Nephron progenitor cell (in vitro differentiated cells): ENCODE results near the gene STK35.
"Not testable (repeated sequence)": the region's sequence is repeated elsewhere in the genome, so short reads cannot be mapped to it uniquely, and the experiment has no call there.

ENCODE experiments used
- DNase-seq: peaks from one replicate; pipeline ENCODE4 v3.0.0; 2021
- H3K27ac Mint-ChIP-seq: 2 replicates; pipeline ENCODE4 v1.8.0; 2021; ENCODE audit warnings: mild to moderate bottlenecking, moderate library complexity, mixed read lengths
- H3K27me3 Mint-ChIP-seq: 2 replicates; pipeline ENCODE4 v1.8.0; 2021; ENCODE audit warnings: mild to moderate bottlenecking, low read depth, mixed read lengths; ENCODE audit not compliant: poor library complexity
- H3K36me3 Mint-ChIP-seq: 2 replicates; pipeline ENCODE4 v1.8.0; 2021; ENCODE audit warnings: low read depth, mixed read lengths
- H3K4me1 Mint-ChIP-seq: 2 replicates; pipeline ENCODE4 v1.8.0; 2021; ENCODE audit warnings: mixed read lengths
- H3K4me3 Mint-ChIP-seq: 2 replicates; pipeline ENCODE4 v1.8.0; 2021; ENCODE audit warnings: mild to moderate bottlenecking, moderate library complexity, mixed read lengths
- H3K9me3 Mint-ChIP-seq: 2 replicates; pipeline ENCODE4 v1.8.0; 2021; ENCODE audit warnings: mild to moderate bottlenecking, moderate library complexity, mixed read lengths
- CTCF ChIP-seq: fragments of 200-600 bp; sonication (generic); IDR thresholded peaks from 2 replicates; pipeline ENCODE4 v1.5.0; 2021; ENCODE audit warnings: antibody characterized with exemption

STK35 gene

GRCh38 chr20:2179233-2179580 is 77.6 kb downstream of the STK35 start:
- Mint-ChIP-seq H3K36me3 (no peaks in the 10 kb centered on the region), H3K27me3 (peaks cover 28% of the 10 kb centered on the region), H3K27ac (no peak overlapping the region), H3K4me1 (peaks cover 6% of the 10 kb centered on the region), H3K9me3 (no peaks in the 10 kb centered on the region), H3K4me3 (no peak overlapping the region)
- no peak for DNase-seq
- TF ChIP-seq CTCF: no peak

GRCh38 chr20:2179949-2180348 is 78.3 kb downstream of the STK35 start:
- Mint-ChIP-seq H3K4me1 (peaks cover 6% of the 10 kb centered on the region), H3K4me3 (no peak overlapping the region), H3K27ac (no peak overlapping the region), H3K27me3 (peaks cover 29% of the 10 kb centered on the region), H3K36me3 (no peaks in the 10 kb centered on the region), H3K9me3 (no peaks in the 10 kb centered on the region)
- no peak for DNase-seq
- no peak for TF ChIP-seq CTCF

- Mint-ChIP-seq H3K9me3 (peaks cover 14% of the 10 kb centered on the region), H3K4me1 (peaks cover 6% of the 10 kb centered on the region), H3K27ac (no peak overlapping the region), H3K27me3 (peaks cover 14% of the 10 kb centered on the region), H3K4me3 (no peak overlapping the region), H3K36me3 (no peaks in the 10 kb centered on the region)
- no peak for TF ChIP-seq CTCF
- DNase-seq: no peak
Observed at GRCh38 chr20:2183381-2183780, 81.8 kb downstream of the STK35 start.

- not testable (repeated sequence) for H3K4me3 Mint-ChIP-seq, H3K4me1 Mint-ChIP-seq
Observed at GRCh38 chr20:2184933-2185332, 83.3 kb downstream of the STK35 start.

GRCh38 chr20:2195614-2196013 is 94.0 kb downstream of the STK35 start:
- Mint-ChIP-seq H3K4me3 (no peak overlapping the region), H3K4me1 (no peaks in the 10 kb centered on the region), H3K9me3 (no peaks in the 10 kb centered on the region), H3K27me3 (peaks cover 34% of the 10 kb centered on the region), H3K36me3 (no peaks in the 10 kb centered on the region), H3K27ac (no peak overlapping the region)
- no peak for TF ChIP-seq CTCF
- DNase-seq: no peak

More at GRCh38 chr20:2184933-2185332, 83.3 kb downstream of the STK35 start:
- H3K27ac Mint-ChIP-seq, H3K36me3 Mint-ChIP-seq, DNase-seq, H3K27me3 Mint-ChIP-seq: not testable (repeated sequence)
- peaks cover 14% of the 10 kb centered on the region for H3K9me3 Mint-ChIP-seq

GRCh38 chr20:2197166-2197565 is 95.5 kb downstream of the STK35 start:
- Mint-ChIP-seq H3K4me1 (no peaks in the 10 kb centered on the region), H3K36me3 (no peaks in the 10 kb centered on the region), H3K27ac (no peak overlapping the region), H3K27me3 (peaks cover 27% of the 10 kb centered on the region), H3K9me3 (no peaks in the 10 kb centered on the region), H3K4me3 (no peak overlapping the region)
- TF ChIP-seq CTCF: no peak
- no peak for DNase-seq
